ENCODE measurements around the gene PEX5.

DNA sequence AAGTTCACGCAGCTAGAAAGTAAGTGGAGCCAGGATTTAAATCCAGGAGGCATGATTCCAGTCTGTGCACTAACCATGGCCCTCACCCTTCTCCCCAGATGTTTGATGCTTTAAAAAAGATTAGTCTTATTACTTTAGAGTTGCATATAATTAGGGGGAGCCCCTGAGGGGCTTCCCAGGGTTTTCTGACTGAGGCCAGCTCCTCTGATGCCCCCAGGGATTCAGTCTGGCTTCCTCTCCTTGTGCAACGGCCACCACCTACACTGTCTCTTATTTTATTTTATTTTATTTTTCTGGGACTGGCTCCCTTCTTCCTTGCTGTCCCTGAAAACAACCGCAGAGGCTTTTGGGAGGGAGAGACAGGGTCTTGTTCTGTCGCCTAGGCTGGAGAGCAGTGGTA lies 36.7 kb upstream of the PEX5 start:
- TF ChIP-seq CTCF (IDR thresholded peaks at IDR 0.05) (no peak), EP300 (IDR thresholded peaks at IDR 0.05) (no peak)
